Nephron (organoid): ENCODE measurements around the gene KRTAP10-10.

Experiments used
- H3K27ac Mint-ChIP-seq, 3 experiments: 2 replicates each; pipeline ENCODE4 v1.8.0; 2020; ENCODE audit warnings: mixed read lengths in 3 of 3, mild to moderate bottlenecking in 2 of 3, moderate library complexity in 1 of 3
- H3K27me3 Mint-ChIP-seq: 2 replicates; pipeline ENCODE4 v1.8.0; 2021; ENCODE audit warnings: low read depth, mild to moderate bottlenecking, moderate library complexity, mixed read lengths
- H3K36me3 Mint-ChIP-seq: 2 replicates; pipeline ENCODE4 v1.8.0; 2020; ENCODE audit warnings: low read depth, mixed read lengths
- H3K4me1 Mint-ChIP-seq: 2 replicates; pipeline ENCODE4 v1.8.0; 2020; ENCODE audit warnings: mixed read lengths
- H3K4me3 Mint-ChIP-seq, 3 experiments: 2 replicates each; pipeline ENCODE4 v1.8.0; 2020; ENCODE audit warnings: mild to moderate bottlenecking in 3 of 3, mixed read lengths in 3 of 3, moderate library complexity in 2 of 3
- H3K9me3 Mint-ChIP-seq: 2 replicates; pipeline ENCODE4 v1.8.0; 2020; ENCODE audit warnings: mixed read lengths
- TF ChIP-seq, protein P1 (sequence below), 3 experiments: fragments of 200-600 bp; sonication (generic); IDR thresholded peaks; one replicate each; pipeline ENCODE4 v1.5.0; 2021; ENCODE audit warnings: antibody characterized with exemption in 3 of 3; ENCODE audit not compliant: unreplicated experiment in 3 of 3

The KRTAP10-10 gene

GRCh38 chr21:44612029-44612486 is 25.1 kb upstream of the KRTAP10-10 start, which contains the start of gene KRTAP10-8:
KRTAP10-8 (plus strand) TSS chr21:44612079; CDS start chr21:44612101, 22 bp downstream.
- Mint-ChIP-seq H3K27ac (no peak within 1 kb of the TSS), H3K4me1 (no peaks in the 10 kb centered on the region), H3K27me3 (peaks cover 10% of the 10 kb centered on the region), H3K4me3 (no peak within 1 kb of the TSS), H3K36me3 (peaks cover 3% of the 10 kb centered on the region), H3K9me3 (peaks cover 32% of the 10 kb centered on the region)
- TF ChIP-seq, protein P1, sequence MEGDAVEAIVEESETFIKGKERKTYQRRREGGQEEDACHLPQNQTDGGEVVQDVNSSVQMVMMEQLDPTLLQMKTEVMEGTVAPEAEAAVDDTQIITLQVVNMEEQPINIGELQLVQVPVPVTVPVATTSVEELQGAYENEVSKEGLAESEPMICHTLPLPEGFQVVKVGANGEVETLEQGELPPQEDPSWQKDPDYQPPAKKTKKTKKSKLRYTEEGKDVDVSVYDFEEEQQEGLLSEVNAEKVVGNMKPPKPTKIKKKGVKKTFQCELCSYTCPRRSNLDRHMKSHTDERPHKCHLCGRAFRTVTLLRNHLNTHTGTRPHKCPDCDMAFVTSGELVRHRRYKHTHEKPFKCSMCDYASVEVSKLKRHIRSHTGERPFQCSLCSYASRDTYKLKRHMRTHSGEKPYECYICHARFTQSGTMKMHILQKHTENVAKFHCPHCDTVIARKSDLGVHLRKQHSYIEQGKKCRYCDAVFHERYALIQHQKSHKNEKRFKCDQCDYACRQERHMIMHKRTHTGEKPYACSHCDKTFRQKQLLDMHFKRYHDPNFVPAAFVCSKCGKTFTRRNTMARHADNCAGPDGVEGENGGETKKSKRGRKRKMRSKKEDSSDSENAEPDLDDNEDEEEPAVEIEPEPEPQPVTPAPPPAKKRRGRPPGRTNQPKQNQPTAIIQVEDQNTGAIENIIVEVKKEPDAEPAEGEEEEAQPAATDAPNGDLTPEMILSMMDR (IDR thresholded peaks at IDR 0.05; ENCODE audit: unreplicated experiment in 3 of 3) = no peak

DNA sequence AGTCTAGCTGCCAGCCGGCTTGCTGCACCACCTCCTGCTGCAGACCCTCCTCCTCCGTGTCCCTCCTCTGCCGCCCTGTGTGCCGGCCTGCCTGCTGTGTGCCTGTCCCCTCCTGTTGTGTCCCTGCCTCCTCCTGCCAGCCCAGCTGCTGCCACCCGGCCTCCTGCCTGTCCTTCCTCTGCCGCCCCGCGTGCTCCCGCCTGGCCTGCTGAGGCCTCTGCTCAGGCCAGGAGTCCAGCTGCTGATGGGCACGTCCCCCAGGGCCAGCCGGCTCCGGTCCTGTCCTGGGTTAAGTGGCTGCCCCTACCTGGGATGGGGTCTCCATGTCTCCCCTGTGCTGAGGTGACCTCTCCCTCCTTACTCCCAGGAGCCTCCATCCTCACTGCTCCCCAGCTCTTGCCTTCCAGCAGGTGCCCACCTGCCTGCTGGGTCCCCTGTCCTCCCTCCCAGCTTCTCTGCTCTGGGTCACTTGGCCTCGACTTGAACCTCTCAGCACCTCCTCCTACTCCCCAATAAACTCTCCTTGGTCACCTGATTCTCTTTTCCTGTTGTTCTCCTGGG is 24.4 kb upstream of the KRTAP10-10 start:
- Mint-ChIP-seq H3K27ac (no peak overlapping the region), H3K9me3 (peaks cover 30% of the 10 kb centered on the region), H3K4me3 (no peak overlapping the region), H3K4me1 (no peaks in the 10 kb centered on the region), H3K27me3 (peaks cover 11% of the 10 kb centered on the region), H3K36me3 (peaks cover 3% of the 10 kb centered on the region)
- TF ChIP-seq, protein P1 (IDR thresholded peaks at IDR 0.05; ENCODE audit: unreplicated experiment in 3 of 3) = no peak

GRCh38 chr21:44613386-44614155 is 23.6 kb upstream of the KRTAP10-10 start:
- TF ChIP-seq, protein P1 (IDR thresholded peaks at IDR 0.05; ENCODE audit: unreplicated experiment in 3 of 3) = no peak
- peaks cover 3% of the 10 kb centered on the region for H3K36me3 Mint-ChIP-seq
- peaks cover 29% of the 10 kb centered on the region for H3K9me3 Mint-ChIP-seq
- H3K4me1 Mint-ChIP-seq = no peaks in the 10 kb centered on the region
- no peak overlapping the region for H3K4me3 Mint-ChIP-seq
- H3K27me3 Mint-ChIP-seq = peaks cover 11% of the 10 kb centered on the region
- H3K27ac Mint-ChIP-seq = no peak overlapping the region

DNA sequence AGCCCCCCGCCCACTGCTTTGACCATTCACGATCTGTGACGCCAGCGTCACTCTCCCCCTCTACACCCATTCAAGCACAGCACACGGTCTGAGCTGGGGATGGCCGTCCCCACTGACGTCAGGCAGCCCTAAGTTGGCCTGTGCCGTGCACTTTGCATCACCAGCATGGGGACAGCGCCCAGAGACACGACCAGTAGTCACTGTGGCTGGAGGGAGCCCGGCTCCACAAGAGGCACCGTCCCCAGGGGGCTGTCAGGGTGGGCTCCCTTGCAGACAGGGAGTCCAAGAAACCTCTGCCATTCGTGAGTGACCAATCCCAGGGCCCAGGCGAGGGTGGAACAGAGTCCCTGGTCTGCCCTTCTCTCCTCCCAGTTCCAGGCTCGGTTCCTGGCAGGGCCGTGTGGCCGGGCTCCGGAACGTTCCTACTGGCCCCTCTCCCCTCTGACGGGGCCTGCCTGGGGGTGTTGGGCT is 23.0 kb upstream of the KRTAP10-10 start:
- no peak overlapping the region for H3K27ac Mint-ChIP-seq
- TF ChIP-seq, protein P1 (IDR thresholded peaks at IDR 0.05; ENCODE audit: unreplicated experiment in 3 of 3) = no peak
- H3K4me1 Mint-ChIP-seq = no peaks in the 10 kb centered on the region
- H3K4me3 Mint-ChIP-seq = no peak overlapping the region
- H3K36me3 Mint-ChIP-seq = no peaks in the 10 kb centered on the region
- H3K9me3 Mint-ChIP-seq = peaks cover 30% of the 10 kb centered on the region
- H3K27me3 Mint-ChIP-seq = peaks cover 11% of the 10 kb centered on the region

DNA sequence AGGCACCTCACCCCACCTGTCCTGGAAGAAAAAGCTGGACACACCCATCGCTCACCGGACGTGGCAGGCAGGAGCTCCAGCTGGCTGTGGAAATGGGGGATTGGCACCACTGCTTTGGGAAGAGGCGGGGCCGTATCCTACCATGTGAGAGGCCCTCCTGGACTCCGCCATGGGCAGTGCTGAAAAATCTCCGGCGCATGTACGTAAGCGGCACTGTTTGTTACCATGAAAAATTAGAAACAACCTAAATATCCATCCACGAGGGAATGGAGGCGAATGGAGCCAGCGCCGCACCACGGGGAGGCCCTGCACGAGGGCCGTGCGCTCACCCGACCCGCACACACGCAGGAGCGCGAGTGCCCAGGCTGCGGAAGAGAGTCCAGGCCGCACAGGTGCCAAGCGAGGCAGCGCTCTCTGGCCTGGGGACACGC is 22.2 kb upstream of the KRTAP10-10 start:
- TF ChIP-seq, protein P1 (IDR thresholded peaks at IDR 0.05; ENCODE audit: unreplicated experiment in 3 of 3) = no peak
- Mint-ChIP-seq H3K4me1 (no peaks in the 10 kb centered on the region), H3K36me3 (no peaks in the 10 kb centered on the region), H3K27me3 (peaks cover 11% of the 10 kb centered on the region), H3K4me3 (no peak overlapping the region), H3K9me3 (peaks cover 30% of the 10 kb centered on the region), H3K27ac (no peak overlapping the region)
